Middle frontal gyrus (tissue), 1 donor: ENCODE data around the gene SNX25.

Experiments used
- DNase-seq: peaks from one replicate; pipeline ENCODE4 v3.0.0-alpha.2; 2015; ENCODE audit warnings: low spot score; ENCODE audit errors: extremely low spot score

Gene SNX25

GRCh38 chr4:185405296-185405999 is 196.1 kb downstream of the SNX25 start:
- DNase-seq, result no peak

GRCh38 chr4:185408432-185408831 is 199.0 kb downstream of the SNX25 start:
- no peak for DNase-seq

DNA sequence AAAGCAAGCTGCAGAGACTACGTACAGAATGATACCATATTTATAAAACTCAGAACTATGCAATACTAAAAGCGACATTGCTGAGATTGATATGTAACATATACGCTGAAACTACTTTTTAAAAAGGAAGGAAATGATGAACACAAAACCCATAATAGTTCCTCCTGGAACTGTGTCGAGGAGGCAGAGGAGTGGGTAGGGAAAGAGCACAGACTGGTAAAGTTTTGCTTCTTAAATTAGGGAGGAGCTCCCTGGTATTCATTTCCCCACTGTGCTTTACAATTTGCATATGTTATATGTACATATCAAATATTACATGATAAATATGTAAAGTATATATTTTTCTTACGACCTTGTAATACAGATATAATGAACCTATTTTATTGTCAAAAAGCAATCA is 202.5 kb downstream of the SNX25 start:
- no peak for DNase-seq

GRCh38 chr4:185412412-185412811 is 203.0 kb downstream of the SNX25 start:
- no peak for DNase-seq
